ENCODE measurements around the gene CENPC.

GRCh38 chr4:67465032-67465762 is 80.1 kb downstream of the CENPC start:
- no peak for TF ChIP-seq CTCF (IDR thresholded peaks at IDR 0.05)
- TF ChIP-seq POLR2A (IDR thresholded peaks at IDR 0.05), result no peak
- no peak for TF ChIP-seq EP300 (IDR thresholded peaks at IDR 0.05)

Measured in tibial nerve (tissue), 4 donors.